ENCODE measurements around the gene MGLL. TPM values are rescaled to one million over a fixed set of nuclear protein-coding genes. Genes with fewer than 3 reads are reported as not detected.

Gene MGLL
- total and polyA plus RNA-seq, 2 donors (not counting 1 experiment from before 2014, with no cell fraction given) = 1.7 to 6.9 TPM

GRCh38 chr3:127715532-127715931 is 106.8 kb downstream of the MGLL start:
- WGBS (ENCODE audit: insufficient coverage) = 76% methylated on average over 7 of the region's 8 CpGs
- intact Hi-C loops (cut with micrococcal nuclease) = no loop called here
- no peak overlapping the region for H3K9ac ChIP-seq (ENCODE audit: low read length)

GRCh38 chr3:127714866-127715265 is 107.4 kb downstream of the MGLL start:
- Mint-ChIP-seq H3K4me3 (no peak overlapping the region), H3K9me3 (ENCODE audit: insufficient read depth) (no peaks in the 10 kb centered on the region), H3K27ac (no peak overlapping the region), H3K4me1 (no peaks in the 10 kb centered on the region), H3K27me3 (no peaks in the 10 kb centered on the region)
- ChIA-PET CTCF (no interaction called here), POLR2A (no interaction called here)
- Histone ChIP-seq H3K36me3 (replicated peaks in 1 of 2; ENCODE audit: control extremely low read depth in 1 of 2, control insufficient read depth in 1 of 2, extremely low read depth in 1 of 2, insufficient read depth in 2 of 2, low read length in 1 of 2) (no peaks in the 10 kb centered on the region), H3K79me2 (ENCODE audit: control insufficient read depth, insufficient read depth, low read length) (no peaks in the 10 kb centered on the region), H3K4me3 (ENCODE audit: control extremely low read depth in 1 of 5, extremely low read depth in 1 of 5, insufficient read depth in 1 of 5, low read depth in 2 of 5, low read length in 4 of 5) (no peak overlapping the region), H3K27ac (ENCODE audit: low read length in 2 of 2) (no peak overlapping the region), H3K4me1 (ENCODE audit: control insufficient read depth in 2 of 2, insufficient read depth in 2 of 2, low read length in 2 of 2) (no peaks in the 10 kb centered on the region), H3K4me2 (replicated peaks; ENCODE audit: low read depth, low read length, poor library complexity, severe bottlenecking) (no peak overlapping the region), H3K9ac (ENCODE audit: low read length) (no peak overlapping the region), H3K9me3 (ENCODE audit: control extremely low read depth in 1 of 3, control insufficient read depth in 2 of 3, insufficient read depth in 1 of 3, low read length in 2 of 3) (no peaks in the 10 kb centered on the region), H3K27me3 (replicated peaks in 1 of 4; ENCODE audit: control extremely low read depth in 1 of 4, control insufficient read depth in 3 of 4, insufficient read depth in 4 of 4, low read length in 3 of 4) (no peaks in the 10 kb centered on the region), H4K20me1 (ENCODE audit: control insufficient read depth, insufficient read depth, low read length, poor library complexity, severe bottlenecking) (no peaks in the 10 kb centered on the region), H2AFZ (ENCODE audit: insufficient read depth, low read depth, low read length, poor library complexity, severe bottlenecking) (no peak overlapping the region)
- ATAC-seq (ENCODE audit: low read depth) = no peak
- TF ChIP-seq EZH2 (IDR thresholded peaks at IDR 0.05; ENCODE audit: borderline replicate concordance, insufficient read depth, low read depth, low read length, poor library complexity, severe bottlenecking) = no peak
- no peak for TF ChIP-seq CTCF (IDR thresholded peaks at IDR 0.05)
- 92% methylated on average over 4 of the region's 5 CpGs for WGBS (ENCODE audit: insufficient coverage)
- intact Hi-C loops (cut with micrococcal nuclease) = no loop called here
- no peak for DNase-seq

More at GRCh38 chr3:127715532-127715931, 106.8 kb downstream of the MGLL start:
- Histone ChIP-seq H3K79me2 (ENCODE audit: control insufficient read depth, insufficient read depth, low read length) (no peaks in the 10 kb centered on the region), H3K27me3 (replicated peaks in 1 of 4; ENCODE audit: control extremely low read depth in 1 of 4, control insufficient read depth in 3 of 4, insufficient read depth in 4 of 4, low read length in 3 of 4) (no peaks in the 10 kb centered on the region), H3K4me2 (replicated peaks; ENCODE audit: low read depth, low read length, poor library complexity, severe bottlenecking) (no peak overlapping the region), H2AFZ (ENCODE audit: insufficient read depth, low read depth, low read length, poor library complexity, severe bottlenecking) (no peak overlapping the region), H3K9me3 (ENCODE audit: control extremely low read depth in 1 of 3, control insufficient read depth in 2 of 3, insufficient read depth in 1 of 3, low read length in 2 of 3) (no peaks in the 10 kb centered on the region), H3K27ac (ENCODE audit: low read length in 2 of 2) (no peak overlapping the region), H3K4me3 (ENCODE audit: control extremely low read depth in 1 of 5, extremely low read depth in 1 of 5, insufficient read depth in 1 of 5, low read depth in 2 of 5, low read length in 4 of 5) (no peak overlapping the region), H3K4me1 (ENCODE audit: control insufficient read depth in 2 of 2, insufficient read depth in 2 of 2, low read length in 2 of 2) (no peaks in the 10 kb centered on the region), H4K20me1 (ENCODE audit: control insufficient read depth, insufficient read depth, low read length, poor library complexity, severe bottlenecking) (no peaks in the 10 kb centered on the region), H3K36me3 (replicated peaks in 1 of 2; ENCODE audit: control extremely low read depth in 1 of 2, control insufficient read depth in 1 of 2, extremely low read depth in 1 of 2, insufficient read depth in 2 of 2, low read length in 1 of 2) (no peaks in the 10 kb centered on the region)
- ChIA-PET CTCF (no interaction called here), POLR2A (no interaction called here)
- no peak for DNase-seq
- no peak for ATAC-seq (ENCODE audit: low read depth)
- no peaks in the 10 kb centered on the region for H3K9me3 Mint-ChIP-seq (ENCODE audit: insufficient read depth)
- H3K27me3 Mint-ChIP-seq = no peaks in the 10 kb centered on the region
- H3K27ac Mint-ChIP-seq = no peak overlapping the region
- no peak overlapping the region for H3K4me3 Mint-ChIP-seq
- no peaks in the 10 kb centered on the region for H3K4me1 Mint-ChIP-seq
- TF ChIP-seq CTCF (IDR thresholded peaks at IDR 0.05) (no peak), EZH2 (IDR thresholded peaks at IDR 0.05; ENCODE audit: borderline replicate concordance, insufficient read depth, low read depth, low read length, poor library complexity, severe bottlenecking) (no peak)
